Measurements from ENCODE around the gene NENF. TPM values are rescaled to one million over a fixed set of nuclear protein-coding genes. Genes with fewer than 3 reads are reported as not detected.

The NENF gene
- total RNA-seq, 2 experiments from 2014 or later = 21.2 to 22.4 TPM

- Histone ChIP-seq H3K27ac (ENCODE audit: low read depth in 1 of 2, low read length in 2 of 2) (no peak overlapping the region), H3K9me3 (ENCODE audit: control insufficient read depth in 1 of 2, insufficient read depth in 1 of 2, low read length in 2 of 2) (no peaks in the 10 kb centered on the region), H3K4me3 (ENCODE audit: low read length) (no peak overlapping the region), H3K36me3 (ENCODE audit: insufficient read depth, low read length) (no peaks in the 10 kb centered on the region), H3K27me3 (ENCODE audit: control insufficient read depth in 1 of 2, insufficient read depth in 2 of 2, low read length in 2 of 2) (no peaks in the 10 kb centered on the region), H3K4me1 (ENCODE audit: insufficient read depth, low read length) (peaks cover 5% of the 10 kb centered on the region)
- DNase-seq (peak in 4 of 14 experiments; percentile 15 to 31 (median 27)), ATAC-seq (ENCODE audit: poor library complexity) (peak; percentile 71)
- H3K27me3 Mint-ChIP-seq = no peaks in the 10 kb centered on the region
- H3K27ac Mint-ChIP-seq = no peak overlapping the region
- ChIA-PET POLR2A (no interaction called here), CTCF (interaction anchor here (4.7 kb wide), 1 partner anchor 388 kb away, joined by 43 read pairs; no protein-coding TSS in a partner anchor)
- no peaks in the 10 kb centered on the region for H3K36me3 Mint-ChIP-seq (ENCODE audit: low read depth)
- TF ChIP-seq, protein P1, sequence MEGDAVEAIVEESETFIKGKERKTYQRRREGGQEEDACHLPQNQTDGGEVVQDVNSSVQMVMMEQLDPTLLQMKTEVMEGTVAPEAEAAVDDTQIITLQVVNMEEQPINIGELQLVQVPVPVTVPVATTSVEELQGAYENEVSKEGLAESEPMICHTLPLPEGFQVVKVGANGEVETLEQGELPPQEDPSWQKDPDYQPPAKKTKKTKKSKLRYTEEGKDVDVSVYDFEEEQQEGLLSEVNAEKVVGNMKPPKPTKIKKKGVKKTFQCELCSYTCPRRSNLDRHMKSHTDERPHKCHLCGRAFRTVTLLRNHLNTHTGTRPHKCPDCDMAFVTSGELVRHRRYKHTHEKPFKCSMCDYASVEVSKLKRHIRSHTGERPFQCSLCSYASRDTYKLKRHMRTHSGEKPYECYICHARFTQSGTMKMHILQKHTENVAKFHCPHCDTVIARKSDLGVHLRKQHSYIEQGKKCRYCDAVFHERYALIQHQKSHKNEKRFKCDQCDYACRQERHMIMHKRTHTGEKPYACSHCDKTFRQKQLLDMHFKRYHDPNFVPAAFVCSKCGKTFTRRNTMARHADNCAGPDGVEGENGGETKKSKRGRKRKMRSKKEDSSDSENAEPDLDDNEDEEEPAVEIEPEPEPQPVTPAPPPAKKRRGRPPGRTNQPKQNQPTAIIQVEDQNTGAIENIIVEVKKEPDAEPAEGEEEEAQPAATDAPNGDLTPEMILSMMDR (IDR thresholded peaks at IDR 0.05) = no peak
- no peaks in the 10 kb centered on the region for H3K9me3 Mint-ChIP-seq
- no peak overlapping the region for H3K4me3 Mint-ChIP-seq
- H3K4me1 Mint-ChIP-seq (ENCODE audit: low read depth) = peaks cover 7% of the 10 kb centered on the region
- intact Hi-C loops (cut with DNase I, micrococcal nuclease) = loop anchor here (5.0 kb wide), 3 partner anchors 92 to 538 kb away; no protein-coding TSS in a partner anchor
Measured at GRCh38 chr1:212458817-212459216, 26.1 kb downstream of the NENF start.

- no peak overlapping the region for H3K4me3 ChIP-seq (ENCODE audit: low read length)
- no peak overlapping the region for H3K27ac ChIP-seq (ENCODE audit: low read depth in 1 of 2, low read length in 2 of 2)
- no peaks in the 10 kb centered on the region for H3K27me3 ChIP-seq (ENCODE audit: control insufficient read depth in 1 of 2, insufficient read depth in 2 of 2, low read length in 2 of 2)
- ChIA-PET POLR2A (no interaction called here), CTCF (interaction anchor here (4.7 kb wide), 1 partner anchor 388 kb away, joined by 43 read pairs; no protein-coding TSS in a partner anchor)
- intact Hi-C loops (cut with DNase I, micrococcal nuclease) = loop anchor here (5.0 kb wide), 3 partner anchors 92 to 538 kb away; no protein-coding TSS in a partner anchor
- H3K27ac Mint-ChIP-seq = no peak overlapping the region
- no peaks in the 10 kb centered on the region for H3K36me3 Mint-ChIP-seq (ENCODE audit: low read depth)
- peaks cover 5% of the 10 kb centered on the region for H3K4me1 ChIP-seq (ENCODE audit: insufficient read depth, low read length)
- no peak for ATAC-seq (ENCODE audit: poor library complexity)
- H3K27me3 Mint-ChIP-seq = no peaks in the 10 kb centered on the region
- TF ChIP-seq, protein P1 (IDR thresholded peaks at IDR 0.05) = no peak
- no peaks in the 10 kb centered on the region for H3K36me3 ChIP-seq (ENCODE audit: insufficient read depth, low read length)
- H3K4me3 Mint-ChIP-seq = no peak overlapping the region
- H3K9me3 ChIP-seq (ENCODE audit: control insufficient read depth in 1 of 2, insufficient read depth in 1 of 2, low read length in 2 of 2) = no peaks in the 10 kb centered on the region
- H3K4me1 Mint-ChIP-seq (ENCODE audit: low read depth) = peaks cover 7% of the 10 kb centered on the region
- DNase-seq = no peak
- H3K9me3 Mint-ChIP-seq = no peaks in the 10 kb centered on the region
Measured at GRCh38 chr1:212459656-212460055, 26.9 kb downstream of the NENF start.

- Mint-ChIP-seq H3K4me3 (no peak overlapping the region), H3K36me3 (ENCODE audit: low read depth) (no peaks in the 10 kb centered on the region), H3K27me3 (no peaks in the 10 kb centered on the region), H3K27ac (no peak overlapping the region), H3K4me1 (ENCODE audit: low read depth) (peaks cover 7% of the 10 kb centered on the region), H3K9me3 (no peaks in the 10 kb centered on the region)
- no peaks in the 10 kb centered on the region for H3K9me3 ChIP-seq (ENCODE audit: control insufficient read depth in 1 of 2, insufficient read depth in 1 of 2, low read length in 2 of 2)
- H3K27me3 ChIP-seq (ENCODE audit: control insufficient read depth in 1 of 2, insufficient read depth in 2 of 2, low read length in 2 of 2) = no peaks in the 10 kb centered on the region
- POLR2A ChIA-PET = no interaction called here
- H3K4me1 ChIP-seq (ENCODE audit: insufficient read depth, low read length) = peaks cover 5% of the 10 kb centered on the region
- no peak overlapping the region for H3K4me3 ChIP-seq (ENCODE audit: low read length)
- TF ChIP-seq, protein P1 (IDR thresholded peaks at IDR 0.05) = no peak
- ATAC-seq (ENCODE audit: poor library complexity) (no peak), DNase-seq (no peak)
- H3K27ac ChIP-seq (ENCODE audit: low read depth in 1 of 2, low read length in 2 of 2) = no peak overlapping the region
- no peaks in the 10 kb centered on the region for H3K36me3 ChIP-seq (ENCODE audit: insufficient read depth, low read length)
- CTCF ChIA-PET = no interaction called here
- intact Hi-C loops (cut with DNase I, micrococcal nuclease) = no loop called here
Measured at GRCh38 chr1:212460376-212460775, 27.7 kb downstream of the NENF start.
